Astrocyte (in vitro differentiated cells and primary cell): ENCODE data around the gene GXYLT1. TPM values are rescaled to one million over a fixed set of nuclear protein-coding genes. Genes with fewer than 3 reads are reported as not detected.

Source experiments
- DNase-seq: peaks from one replicate; pipeline ENCODE4 v3.0.0-alpha.2; 2010; ENCODE audit warnings: low read depth
- FAIRE-seq: peaks from 2 replicates; lab custom pipeline; 2011; peaks lifted over from hg19 to GRCh38; lab: Jason Lieb, UNC
- H2AFZ ChIP-seq: 2 replicates; pipeline ENCODE4 v1.6.0; 2012; ENCODE audit warnings: low read depth, low read length, inconsistent platforms
- H3K27ac ChIP-seq: 2 replicates; pipeline ENCODE4 v1.5.1; 2011; ENCODE audit warnings: low read depth, low read length, inconsistent platforms
- H3K27me3 ChIP-seq: 2 replicates; pipeline ENCODE4 v1.6.0; 2011; ENCODE audit warnings: low read length, inconsistent platforms; ENCODE audit not compliant: insufficient read depth
- H3K36me3 ChIP-seq: 2 replicates; pipeline ENCODE4 v1.5.1; 2011; ENCODE audit warnings: low read length, inconsistent platforms; ENCODE audit not compliant: insufficient read depth
- H3K4me1 ChIP-seq: 2 replicates; pipeline ENCODE4 v1.5.1; 2011; ENCODE audit warnings: low read length, inconsistent platforms; ENCODE audit not compliant: insufficient read depth
- H3K4me2 ChIP-seq: 2 replicates; pipeline ENCODE4 v1.6.0; 2012; ENCODE audit warnings: low read length, inconsistent platforms
- H3K4me3 ChIP-seq: 2 replicates; pipeline ENCODE4 v1.5.1; 2011; ENCODE audit warnings: low read depth, mild to moderate bottlenecking, low read length, inconsistent platforms; ENCODE audit not compliant: insufficient read depth
- H3K79me2 ChIP-seq: 2 replicates; pipeline ENCODE4 v1.6.0; 2012; ENCODE audit warnings: mild to moderate bottlenecking, low read length, inconsistent platforms; ENCODE audit not compliant: insufficient read depth
- H3K9ac ChIP-seq: 2 replicates; pipeline ENCODE4 v1.6.0; 2012; ENCODE audit warnings: mild to moderate bottlenecking, low read length, inconsistent platforms
- H3K9me3 ChIP-seq: 2 replicates; pipeline ENCODE4 v1.5.1; 2012; ENCODE audit warnings: low read depth, mild to moderate bottlenecking, low read length, inconsistent platforms; ENCODE audit not compliant: insufficient read depth
- H4K20me1 ChIP-seq: 2 replicates; pipeline ENCODE4 v1.6.0; 2012; ENCODE audit warnings: low read length, inconsistent platforms; ENCODE audit not compliant: insufficient read depth
- H3K27ac Mint-ChIP-seq: one replicate; pipeline ENCODE4 v1.8.0; 2021; ENCODE audit warnings: mild to moderate bottlenecking, mixed read lengths; ENCODE audit not compliant: unreplicated experiment
- H3K27me3 Mint-ChIP-seq: one replicate; pipeline ENCODE4 v1.8.0; 2021; ENCODE audit warnings: low read depth, mixed read lengths; ENCODE audit not compliant: unreplicated experiment
- H3K36me3 Mint-ChIP-seq: one replicate; pipeline ENCODE4 v1.8.0; 2021; ENCODE audit warnings: low read depth, mixed read lengths; ENCODE audit not compliant: unreplicated experiment
- H3K4me1 Mint-ChIP-seq: one replicate; pipeline ENCODE4 v1.8.0; 2021; ENCODE audit warnings: low read depth, mixed read lengths; ENCODE audit not compliant: unreplicated experiment
- H3K4me3 Mint-ChIP-seq: one replicate; pipeline ENCODE4 v1.8.0; 2021; ENCODE audit warnings: mild to moderate bottlenecking, moderate library complexity, mixed read lengths; ENCODE audit not compliant: unreplicated experiment
- H3K9me3 Mint-ChIP-seq: one replicate; pipeline ENCODE4 v1.8.0; 2021; ENCODE audit warnings: mild to moderate bottlenecking, mixed read lengths; ENCODE audit not compliant: unreplicated experiment
- EZH2 ChIP-seq: IDR thresholded peaks from 2 replicates; pipeline ENCODE4 v1.6.1; 2012; ENCODE audit warnings: mild to moderate bottlenecking, low read length, inconsistent platforms; ENCODE audit not compliant: insufficient read depth
- total RNA-seq: library from RNA; stranded (reverse); gene quantifications from 2 replicates; pipeline ENCODE4 v1.2.1, GENCODE V29; 2021
- TF ChIP-seq, protein P1 (sequence below): IDR thresholded peaks from 2 replicates; pipeline ENCODE4 v1.5.1; 2011; ENCODE audit warnings: low read depth, mild to moderate bottlenecking, inconsistent platforms, low read length, moderate library complexity; ENCODE audit not compliant: insufficient read depth

Gene GXYLT1
- total RNA-seq, 1 donor from 2014 or later: 23.1 TPM

DNA sequence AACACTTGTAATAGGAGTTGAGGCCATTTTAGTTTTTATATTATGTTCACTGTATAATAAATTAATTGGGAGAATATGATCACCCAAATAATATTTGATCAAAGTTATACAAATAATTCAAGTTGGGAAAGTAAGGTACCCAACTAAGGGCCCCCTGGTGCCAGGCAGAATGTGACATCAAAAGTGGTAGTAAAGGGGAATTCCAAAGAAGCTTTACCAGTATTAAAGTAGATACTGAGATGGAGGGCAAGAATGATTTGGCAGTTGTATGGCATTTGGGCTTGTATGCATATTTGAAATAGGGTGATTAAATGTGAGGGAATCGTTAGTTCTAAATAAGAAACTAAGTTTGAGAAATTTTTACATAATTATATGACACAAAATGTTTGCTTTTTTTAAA, 17.7 kb downstream of the GXYLT1 start:
- Histone ChIP-seq H3K27ac (no peak overlapping the region), H2AFZ (no peak overlapping the region), H3K4me1 (peaks cover 18% of the 10 kb centered on the region), H3K9me3 (no peaks in the 10 kb centered on the region), H3K9ac (no peak overlapping the region), H3K27me3 (no peaks in the 10 kb centered on the region), H3K79me2 (peaks cover 69% of the 10 kb centered on the region), H4K20me1 (peaks cover 23% of the 10 kb centered on the region), H3K4me2 (no peak overlapping the region), H3K36me3 (no peaks in the 10 kb centered on the region), H3K4me3 (no peak overlapping the region)
- TF ChIP-seq EZH2: no peak
- TF ChIP-seq, protein P1, sequence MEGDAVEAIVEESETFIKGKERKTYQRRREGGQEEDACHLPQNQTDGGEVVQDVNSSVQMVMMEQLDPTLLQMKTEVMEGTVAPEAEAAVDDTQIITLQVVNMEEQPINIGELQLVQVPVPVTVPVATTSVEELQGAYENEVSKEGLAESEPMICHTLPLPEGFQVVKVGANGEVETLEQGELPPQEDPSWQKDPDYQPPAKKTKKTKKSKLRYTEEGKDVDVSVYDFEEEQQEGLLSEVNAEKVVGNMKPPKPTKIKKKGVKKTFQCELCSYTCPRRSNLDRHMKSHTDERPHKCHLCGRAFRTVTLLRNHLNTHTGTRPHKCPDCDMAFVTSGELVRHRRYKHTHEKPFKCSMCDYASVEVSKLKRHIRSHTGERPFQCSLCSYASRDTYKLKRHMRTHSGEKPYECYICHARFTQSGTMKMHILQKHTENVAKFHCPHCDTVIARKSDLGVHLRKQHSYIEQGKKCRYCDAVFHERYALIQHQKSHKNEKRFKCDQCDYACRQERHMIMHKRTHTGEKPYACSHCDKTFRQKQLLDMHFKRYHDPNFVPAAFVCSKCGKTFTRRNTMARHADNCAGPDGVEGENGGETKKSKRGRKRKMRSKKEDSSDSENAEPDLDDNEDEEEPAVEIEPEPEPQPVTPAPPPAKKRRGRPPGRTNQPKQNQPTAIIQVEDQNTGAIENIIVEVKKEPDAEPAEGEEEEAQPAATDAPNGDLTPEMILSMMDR: no peak
- no peak overlapping the region for H3K4me3 Mint-ChIP-seq
- no peak for FAIRE-seq
- DNase-seq: no peak
- no peaks in the 10 kb centered on the region for H3K36me3 Mint-ChIP-seq
- H3K4me1 Mint-ChIP-seq: peaks cover 17% of the 10 kb centered on the region
- H3K9me3 Mint-ChIP-seq: no peaks in the 10 kb centered on the region
- H3K27me3 Mint-ChIP-seq: no peaks in the 10 kb centered on the region
- no peak overlapping the region for H3K27ac Mint-ChIP-seq

DNA sequence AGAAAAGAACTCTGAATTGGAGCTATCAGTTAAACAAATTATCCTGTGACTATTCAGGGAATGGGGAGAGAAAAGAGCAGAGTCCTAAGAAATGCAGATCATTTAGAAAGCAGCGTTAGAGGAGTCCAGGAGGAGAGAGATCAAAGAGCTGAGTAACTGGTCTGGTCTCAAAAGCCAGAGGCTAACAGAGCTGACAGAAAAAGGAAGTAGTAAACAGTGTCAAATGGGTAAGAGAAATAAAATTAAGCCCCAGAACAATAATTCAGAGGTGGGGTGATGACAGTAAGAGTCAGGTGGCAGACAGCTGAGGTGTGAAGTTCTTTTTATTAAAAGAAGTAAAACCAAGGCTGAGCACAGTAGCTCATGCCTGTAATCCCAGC, 19.3 kb downstream of the GXYLT1 start:
- H3K4me3 ChIP-seq: no peak overlapping the region
- H3K4me3 Mint-ChIP-seq: no peak overlapping the region
- H3K9me3 ChIP-seq: no peaks in the 10 kb centered on the region
- H4K20me1 ChIP-seq: peaks cover 22% of the 10 kb centered on the region
- peaks cover 80% of the 10 kb centered on the region for H3K79me2 ChIP-seq
- no peak for DNase-seq
- no peak for TF ChIP-seq EZH2
- TF ChIP-seq, protein P1: no peak
- no peaks in the 10 kb centered on the region for H3K9me3 Mint-ChIP-seq
- H3K9ac ChIP-seq: no peak overlapping the region
- H3K27ac ChIP-seq: no peak overlapping the region
- peaks cover 7% of the 10 kb centered on the region for H3K4me1 Mint-ChIP-seq
- peaks cover 6% of the 10 kb centered on the region for H3K4me1 ChIP-seq
- H2AFZ ChIP-seq: no peak overlapping the region
- no peak overlapping the region for H3K27ac Mint-ChIP-seq
- no peaks in the 10 kb centered on the region for H3K36me3 ChIP-seq
- H3K36me3 Mint-ChIP-seq: no peaks in the 10 kb centered on the region
- H3K27me3 ChIP-seq: no peaks in the 10 kb centered on the region
- H3K4me2 ChIP-seq: no peak overlapping the region
- FAIRE-seq: no peak
- H3K27me3 Mint-ChIP-seq: no peaks in the 10 kb centered on the region

DNA sequence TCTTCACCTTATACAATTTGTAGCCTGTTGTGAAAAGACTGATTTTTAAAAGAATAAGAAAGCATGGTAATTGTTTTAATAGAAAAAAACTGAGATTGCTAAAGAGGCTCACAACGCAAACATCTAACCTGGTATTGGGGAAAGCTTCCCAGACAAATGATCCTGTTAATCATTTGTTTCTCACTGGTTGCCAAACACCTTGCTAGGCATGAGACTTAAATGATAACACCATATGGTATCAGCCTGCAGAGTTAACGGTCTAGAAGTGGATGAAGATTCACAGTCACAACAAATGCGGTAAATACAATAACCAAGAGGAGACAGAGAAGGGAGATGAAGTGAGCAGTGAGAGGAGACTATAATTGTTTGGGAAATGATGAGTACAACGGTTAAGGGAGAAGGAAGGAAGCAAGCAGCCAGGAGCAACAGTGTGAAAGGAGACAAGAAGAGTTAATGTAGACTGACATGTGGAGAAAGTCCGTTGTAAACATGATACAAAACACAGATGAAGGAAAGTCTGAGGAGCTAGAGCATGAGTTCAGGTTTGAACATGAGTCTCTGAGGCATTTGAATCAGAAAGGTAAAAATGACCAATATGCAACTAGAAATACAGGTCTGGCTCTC, 19.8 kb downstream of the GXYLT1 start:
- DNase-seq (no peak), FAIRE-seq (no peak)
- H3K4me3 Mint-ChIP-seq: no peak overlapping the region
- no peak overlapping the region for H3K4me2 ChIP-seq
- H3K27ac Mint-ChIP-seq: no peak overlapping the region
- no peaks in the 10 kb centered on the region for H3K9me3 ChIP-seq
- no peaks in the 10 kb centered on the region for H3K36me3 ChIP-seq
- no peaks in the 10 kb centered on the region for H3K36me3 Mint-ChIP-seq
- no peak overlapping the region for H3K9ac ChIP-seq
- H3K79me2 ChIP-seq: peaks cover 80% of the 10 kb centered on the region
- H3K27me3 ChIP-seq: no peaks in the 10 kb centered on the region
- no peak overlapping the region for H2AFZ ChIP-seq
- peaks cover 2% of the 10 kb centered on the region for H3K4me1 Mint-ChIP-seq
- no peak overlapping the region for H3K27ac ChIP-seq
- H4K20me1 ChIP-seq: peaks cover 27% of the 10 kb centered on the region
- H3K4me3 ChIP-seq: no peak overlapping the region
- no peaks in the 10 kb centered on the region for H3K27me3 Mint-ChIP-seq
- peaks cover 1% of the 10 kb centered on the region for H3K4me1 ChIP-seq
- TF ChIP-seq EZH2: no peak
- TF ChIP-seq, protein P1: no peak
- H3K9me3 Mint-ChIP-seq: no peaks in the 10 kb centered on the region
